OCI-LY7 (cell line): Measurements from ENCODE around the gene MEF2C. TPM values are rescaled to one million over a fixed set of nuclear protein-coding genes. Genes with fewer than 3 reads are reported as not detected.

Experiments used
- BruUV-seq: library from RNA; stranded (reverse); fragments of 400-500 nt; replicated peaks from 2 replicates; lab custom pipeline; 2021; lab: Mats Ljungman, UMichigan
- CTCF ChIA-PET: fragments of 300-600 bp; sonication (Branson Sonifier 250); formaldehyde crosslinking; loops from one replicate; lab custom pipeline; 2022; ENCODE audit warnings: antibody characterized with exemption; ENCODE audit not compliant: unreplicated experiment; lab: Charles Lee
- POLR2A ChIA-PET: fragments of 300-600 bp; sonication (Branson Sonifier 250); formaldehyde crosslinking; loops from one replicate; lab custom pipeline; 2022; ENCODE audit warnings: antibody characterized with exemption; lab: Charles Lee
- DNase-seq: peaks from one replicate; pipeline ENCODE4 v3.0.0-alpha.2; 2015; ENCODE audit warnings: low spot score
- H2AFZ ChIP-seq: fragments of 200-600 bp; sonication (generic), shearing (Covaris generic); 2 replicates; pipeline ENCODE4 v1.6.1; 2014; ENCODE audit warnings: mild to moderate bottlenecking, antibody characterized with exemption, low read length, moderate library complexity
- H3K27ac ChIP-seq: fragments of 200-600 bp; sonication (generic); 2 replicates; pipeline ENCODE4 v1.5.1; 2014; ENCODE audit warnings: mixed run types, low read depth, mild to moderate bottlenecking, moderate library complexity, low read length, inconsistent platforms; ENCODE audit not compliant: poor library complexity, severe bottlenecking
- H3K36me3 ChIP-seq: fragments of 200-600 bp; sonication (generic); 2 replicates; pipeline ENCODE4 v1.6.1; 2014; ENCODE audit warnings: mild to moderate bottlenecking, antibody characterized with exemption, low read length, moderate library complexity, mixed read lengths; ENCODE audit not compliant: insufficient read depth
- H3K4me1 ChIP-seq: fragments of 200-600 bp; sonication (generic); 2 replicates; pipeline ENCODE4 v1.5.1; 2014; ENCODE audit warnings: mild to moderate bottlenecking, low read length; ENCODE audit not compliant: insufficient read depth, poor library complexity, severe bottlenecking
- H3K4me2 ChIP-seq: fragments of 200-600 bp; sonication (generic); 2 replicates; pipeline ENCODE4 v1.6.1; 2014; ENCODE audit warnings: mild to moderate bottlenecking, low read length
- H3K4me3 ChIP-seq: fragments of 200-600 bp; sonication (generic); 2 replicates; pipeline ENCODE4 v1.5.1; 2014; ENCODE audit warnings: mild to moderate bottlenecking, low read depth, low read length; ENCODE audit not compliant: poor library complexity, severe bottlenecking
- H3K79me2 ChIP-seq: fragments of 200-600 bp; sonication (generic); 2 replicates; pipeline ENCODE4 v1.6.1; 2016; ENCODE audit warnings: low read depth, mild to moderate bottlenecking, low read length, moderate library complexity, mixed read lengths; ENCODE audit not compliant: insufficient read depth
- H3K9me2 ChIP-seq: fragments of 200-600 bp; sonication (generic); 2 replicates; pipeline ENCODE4 v1.6.1; 2016; ENCODE audit warnings: mild to moderate bottlenecking, low read length, mixed read lengths; ENCODE audit not compliant: insufficient read depth
- H3K9me3 ChIP-seq: fragments of 200-600 bp; sonication (generic); 2 replicates; pipeline ENCODE4 v1.6.1; 2014; ENCODE audit warnings: mild to moderate bottlenecking, mixed run types, low read length, mixed read lengths
- H4K20me1 ChIP-seq: fragments of 200-600 bp; sonication (generic); 2 replicates; pipeline ENCODE4 v1.6.1; 2014; ENCODE audit warnings: mild to moderate bottlenecking, antibody characterized with exemption, low read length, moderate library complexity, mixed read lengths; ENCODE audit not compliant: insufficient read depth
- EZH2phosphoT487 ChIP-seq: fragments of 200-600 bp; sonication (generic); IDR thresholded peaks from 2 replicates; pipeline ENCODE4 v1.6.1; 2018; ENCODE audit warnings: low read depth, borderline replicate concordance, mild to moderate bottlenecking, mixed run types, antibody characterized with exemption, low read length, moderate library complexity, mixed read lengths
- intact Hi-C: fragments of 100-400 bp; cut with micrococcal nuclease; formaldehyde crosslinking; loops from one replicate; pipeline ENCODE4 v1.10.0; 2022; ENCODE audit not compliant: unreplicated experiment
- total RNA-seq, 2 experiments: library from RNA; depleted of rRNA in 1 of 2; stranded (reverse); fragments of >200 nt in 1 of 2; shearing (Covaris generic) in 1 of 2; gene quantifications; 2 replicates each; pipeline ENCODE4 v1.2.3, GENCODE V29; 2014 to 2022
- TF ChIP-seq, protein P1 (sequence below): fragments of 200-600 bp; sonication (generic); conservative IDR thresholded peaks from 2 replicates; pipeline ENCODE4 v1.5.1; 2014; ENCODE audit warnings: mild to moderate bottlenecking, antibody characterized with exemption, low read length, moderate library complexity, mixed read lengths

The MEF2C gene
- total RNA-seq, 2 experiments from 2014 or later: 5.5 to 57.6 TPM

DNA sequence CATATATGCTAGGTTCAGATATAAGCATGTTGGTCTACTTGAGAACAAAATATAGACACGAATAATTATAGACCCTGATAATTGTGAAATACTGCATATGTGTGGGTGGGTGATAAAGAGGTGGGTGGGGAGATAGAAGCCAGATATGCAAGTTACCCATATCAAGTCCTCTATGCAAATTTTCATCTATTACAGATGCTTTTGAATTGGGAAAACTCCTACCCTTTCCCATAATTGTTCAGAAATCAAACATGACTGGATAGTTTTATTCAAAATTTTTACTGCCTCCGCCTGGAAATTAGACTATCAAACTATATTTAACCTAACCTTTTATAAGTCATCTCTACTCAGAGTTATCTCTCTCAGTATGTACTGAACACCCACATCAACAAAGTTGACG is 157.5 kb downstream of the MEF2C start:
- DNase-seq: no peak
- H3K4me3 ChIP-seq: no peak overlapping the region
- H3K36me3 ChIP-seq: no peaks in the 10 kb centered on the region
- H3K4me2 ChIP-seq: no peak overlapping the region
- H3K27ac ChIP-seq: no peak overlapping the region
- ChIA-PET CTCF (no interaction called here), POLR2A (interaction anchor here (0.6 to 1.2 kb wide), 4 partner anchors 143 to 944 kb away, joined by 3 read pairs; no protein-coding TSS in a partner anchor)
- H3K4me1 ChIP-seq: no peaks in the 10 kb centered on the region
- no peak overlapping the region for H2AFZ ChIP-seq
- no peaks in the 10 kb centered on the region for H3K79me2 ChIP-seq
- H3K9me3 ChIP-seq: no peaks in the 10 kb centered on the region
- no peak for TF ChIP-seq EZH2phosphoT487
- TF ChIP-seq, protein P1, sequence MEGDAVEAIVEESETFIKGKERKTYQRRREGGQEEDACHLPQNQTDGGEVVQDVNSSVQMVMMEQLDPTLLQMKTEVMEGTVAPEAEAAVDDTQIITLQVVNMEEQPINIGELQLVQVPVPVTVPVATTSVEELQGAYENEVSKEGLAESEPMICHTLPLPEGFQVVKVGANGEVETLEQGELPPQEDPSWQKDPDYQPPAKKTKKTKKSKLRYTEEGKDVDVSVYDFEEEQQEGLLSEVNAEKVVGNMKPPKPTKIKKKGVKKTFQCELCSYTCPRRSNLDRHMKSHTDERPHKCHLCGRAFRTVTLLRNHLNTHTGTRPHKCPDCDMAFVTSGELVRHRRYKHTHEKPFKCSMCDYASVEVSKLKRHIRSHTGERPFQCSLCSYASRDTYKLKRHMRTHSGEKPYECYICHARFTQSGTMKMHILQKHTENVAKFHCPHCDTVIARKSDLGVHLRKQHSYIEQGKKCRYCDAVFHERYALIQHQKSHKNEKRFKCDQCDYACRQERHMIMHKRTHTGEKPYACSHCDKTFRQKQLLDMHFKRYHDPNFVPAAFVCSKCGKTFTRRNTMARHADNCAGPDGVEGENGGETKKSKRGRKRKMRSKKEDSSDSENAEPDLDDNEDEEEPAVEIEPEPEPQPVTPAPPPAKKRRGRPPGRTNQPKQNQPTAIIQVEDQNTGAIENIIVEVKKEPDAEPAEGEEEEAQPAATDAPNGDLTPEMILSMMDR: no peak
- no TSS peak for BruUV-seq
- intact Hi-C loops: loop anchor here (5.0 to 10.0 kb wide), 4 partner anchors 329 to 1542 kb away; no protein-coding TSS in a partner anchor
- no peaks in the 10 kb centered on the region for H4K20me1 ChIP-seq
- H3K9me2 ChIP-seq: no peaks in the 10 kb centered on the region

DNA sequence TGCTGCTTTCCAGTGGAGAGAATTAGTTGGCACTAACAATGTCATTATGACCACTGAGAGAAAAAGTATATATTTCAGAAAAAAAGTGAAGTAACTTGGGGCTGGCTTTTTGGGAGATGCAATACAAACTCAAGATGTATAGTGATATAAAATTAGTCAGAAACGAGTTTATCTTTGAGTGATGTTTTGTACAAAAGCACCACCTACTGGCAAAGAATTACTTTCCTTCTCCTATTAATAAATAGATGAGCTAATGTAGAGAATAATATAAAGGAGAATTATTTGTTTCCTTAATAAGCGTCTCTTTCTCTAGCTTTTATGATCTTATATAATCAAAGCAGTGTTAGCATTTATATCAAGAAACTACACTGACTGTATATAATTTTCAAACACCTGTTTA is 158.8 kb downstream of the MEF2C start:
- no peak overlapping the region for H3K4me2 ChIP-seq
- H3K4me3 ChIP-seq: no peak overlapping the region
- H3K4me1 ChIP-seq: no peaks in the 10 kb centered on the region
- no peaks in the 10 kb centered on the region for H3K36me3 ChIP-seq
- no peaks in the 10 kb centered on the region for H4K20me1 ChIP-seq
- intact Hi-C loops: loop anchor here (10.0 kb wide), 3 partner anchors 331 to 939 kb away; no protein-coding TSS in a partner anchor
- H3K27ac ChIP-seq: no peak overlapping the region
- no peaks in the 10 kb centered on the region for H3K9me3 ChIP-seq
- no peaks in the 10 kb centered on the region for H3K79me2 ChIP-seq
- no peaks in the 10 kb centered on the region for H3K9me2 ChIP-seq
- POLR2A ChIA-PET: interaction anchor here (0.6 to 1.2 kb wide), 6 partner anchors 10 to 943 kb away, joined by 3 to 4 read pairs (median 3); no protein-coding TSS in a partner anchor
- DNase-seq: no peak
- no TSS peak for BruUV-seq
- H2AFZ ChIP-seq: no peak overlapping the region
- CTCF ChIA-PET: no interaction called here
- TF ChIP-seq EZH2phosphoT487: no peak
- TF ChIP-seq, protein P1: peak; percentile 76

DNA sequence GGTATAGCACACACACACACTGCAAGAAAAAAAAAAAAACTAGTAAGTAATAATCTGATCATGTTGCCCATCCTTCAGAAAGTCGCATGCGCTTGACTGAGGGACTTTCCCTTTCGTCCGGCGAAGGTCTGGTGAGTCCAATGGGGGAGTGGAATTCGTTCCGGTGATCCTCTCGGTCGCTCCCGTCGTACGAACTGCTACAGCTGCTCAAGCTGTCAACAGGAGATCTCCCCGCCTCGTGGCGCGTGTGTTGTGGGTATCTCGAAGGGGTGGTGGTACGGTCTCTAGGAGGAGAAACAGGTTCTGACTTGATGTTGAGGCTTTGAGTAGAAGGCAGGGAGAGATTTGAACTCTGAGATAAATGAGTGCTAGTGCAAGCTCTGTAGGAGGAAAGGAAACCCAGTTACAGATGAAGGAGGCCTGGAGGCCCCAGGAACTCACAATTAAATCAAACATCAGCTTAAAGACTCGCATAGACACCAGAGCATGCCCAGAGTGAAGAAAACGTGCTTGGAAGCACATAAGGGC is 160.4 kb downstream of the MEF2C start:
- Histone ChIP-seq H3K9me3 (no peaks in the 10 kb centered on the region), H3K4me1 (no peaks in the 10 kb centered on the region), H3K79me2 (no peaks in the 10 kb centered on the region), H3K4me2 (no peak overlapping the region), H3K27ac (no peak overlapping the region), H3K4me3 (no peak overlapping the region), H3K9me2 (no peaks in the 10 kb centered on the region), H2AFZ (no peak overlapping the region), H3K36me3 (no peaks in the 10 kb centered on the region), H4K20me1 (no peaks in the 10 kb centered on the region)
- intact Hi-C loops: loop anchor here (10.0 kb wide), 3 partner anchors 332 to 938 kb away; no protein-coding TSS in a partner anchor
- TF ChIP-seq EZH2phosphoT487: no peak
- TF ChIP-seq, protein P1: no peak
- BruUV-seq: no TSS peak
- no peak for DNase-seq
- CTCF ChIA-PET: no interaction called here
- POLR2A ChIA-PET: interaction anchor here (0.6 to 1.1 kb wide), 4 partner anchors 9 to 373 kb away, joined by 3 to 4 read pairs (median 3); no protein-coding TSS in a partner anchor
